HG03457 (cell line): ENCODE data around the gene KCNC4.

Experiments used
- ATAC-seq: cut with Tn5 transposase; IDR thresholded peaks from one replicate; pipeline ENCODE4 v1.9.1; 2021; ENCODE audit warnings: moderate number of reproducible peaks; ENCODE audit not compliant: unreplicated experiment

KCNC4 gene

DNA sequence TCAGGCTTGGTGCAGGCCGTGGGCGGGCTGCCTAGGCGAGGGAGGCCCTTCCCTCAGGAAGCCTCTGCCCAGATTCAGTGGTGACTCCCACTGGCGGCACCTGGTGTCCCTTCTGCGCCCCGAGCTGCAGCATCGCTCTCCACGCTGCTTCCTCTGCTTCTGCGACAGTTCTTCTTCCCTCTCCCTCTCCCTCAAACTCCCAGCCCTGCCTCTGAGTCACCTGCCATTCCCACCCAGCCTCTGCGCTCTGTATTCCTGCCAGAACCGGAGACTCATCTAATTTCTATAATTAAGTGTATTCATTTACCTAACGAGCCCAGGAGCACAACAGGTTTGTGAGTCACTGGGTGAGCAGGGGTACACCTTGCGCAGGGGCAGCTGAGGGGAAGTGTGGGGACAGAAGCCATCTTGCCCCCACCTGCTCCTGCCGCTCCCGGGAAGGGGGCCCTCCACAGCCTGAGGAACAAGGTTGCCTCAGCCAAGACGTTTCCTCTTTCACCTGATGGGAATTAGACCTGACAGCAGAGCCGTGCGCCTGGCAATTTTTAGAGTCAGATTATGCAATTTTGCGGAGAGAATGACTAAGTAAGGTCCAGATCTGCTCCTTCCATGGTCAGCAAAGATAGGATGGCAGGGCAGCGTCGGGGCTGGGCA, 19.4 kb downstream of the KCNC4 start:
- no peak for ATAC-seq

DNA sequence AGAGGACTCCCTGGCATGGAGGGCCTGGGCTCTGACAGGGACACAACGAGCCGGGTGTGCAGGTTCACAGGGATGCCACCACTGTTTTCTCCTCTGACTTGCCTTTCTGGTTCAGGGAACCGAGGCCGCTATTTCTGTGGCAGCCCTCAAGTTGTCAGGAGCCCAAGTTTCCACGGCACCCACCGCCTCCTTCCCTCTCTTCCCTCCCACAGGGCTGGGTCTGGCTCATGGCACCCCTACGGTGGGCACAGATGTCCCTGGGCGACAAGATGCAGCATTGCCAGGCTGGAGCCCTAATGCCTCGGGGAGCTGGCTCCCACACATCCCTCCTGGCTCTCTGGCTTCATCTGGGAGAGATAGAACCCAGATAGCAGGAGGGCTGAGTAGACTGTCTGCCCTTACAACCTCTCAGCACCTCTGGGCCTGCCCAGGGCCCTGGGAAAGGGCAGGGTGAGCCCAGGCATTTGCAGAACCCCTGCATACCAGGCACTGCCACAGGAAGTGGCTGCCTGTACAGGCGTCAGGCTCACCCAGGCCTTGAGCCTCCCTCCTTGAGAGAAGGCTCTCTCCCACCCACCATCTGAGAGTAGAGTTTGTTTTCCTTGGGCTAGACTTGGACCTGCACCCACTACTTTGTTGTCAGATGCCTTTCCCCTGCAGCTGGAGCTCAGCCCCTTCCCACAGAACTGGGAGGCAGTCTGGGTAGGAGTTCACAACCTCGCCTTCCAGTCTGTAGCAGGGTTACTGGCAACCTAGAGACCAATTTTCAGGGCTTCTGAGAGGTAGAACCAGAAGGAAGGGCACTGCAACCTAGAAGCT, 20.5 kb downstream of the KCNC4 start:
- ATAC-seq: no peak

DNA sequence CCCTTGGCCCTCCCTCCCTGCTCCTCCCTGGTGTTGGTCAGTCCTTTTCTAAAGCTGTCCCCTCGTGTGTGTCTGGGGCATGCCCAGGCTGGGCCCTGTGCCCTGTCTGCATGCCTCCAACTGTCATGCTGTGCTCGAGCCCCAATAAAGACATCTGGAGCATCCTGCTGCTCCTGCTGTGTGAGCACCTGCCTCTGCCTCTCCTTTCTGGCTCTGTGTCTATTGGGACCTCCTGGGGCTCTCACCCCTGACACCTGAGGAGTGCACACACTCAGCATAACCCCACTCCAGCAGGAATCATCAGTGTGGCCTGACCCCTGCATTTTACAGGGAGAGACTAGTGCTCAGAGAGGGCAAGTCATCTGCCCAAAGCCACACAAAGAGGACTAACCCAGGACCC, 23.7 kb downstream of the KCNC4 start:
- no peak for ATAC-seq

DNA sequence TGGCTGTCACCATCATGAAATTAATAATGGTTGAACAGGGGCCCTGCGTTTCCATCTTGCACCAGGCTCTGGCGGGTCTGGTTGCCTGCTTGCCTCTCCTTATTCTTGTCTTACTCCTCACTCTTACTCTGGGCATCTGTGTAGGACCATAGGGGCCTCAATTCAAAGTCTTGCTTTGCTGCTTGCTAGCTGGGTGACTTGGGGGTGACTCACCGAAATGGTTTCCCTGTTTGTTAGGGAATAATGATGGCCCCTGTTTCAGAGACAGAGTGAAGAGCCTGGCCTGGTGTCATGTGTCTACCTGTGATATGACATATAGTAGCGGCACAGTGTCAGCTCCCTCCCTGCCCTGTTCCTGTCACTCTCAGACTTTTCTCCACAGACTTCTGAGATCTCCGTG, 24.6 kb downstream of the KCNC4 start:
- ATAC-seq: no peak

DNA sequence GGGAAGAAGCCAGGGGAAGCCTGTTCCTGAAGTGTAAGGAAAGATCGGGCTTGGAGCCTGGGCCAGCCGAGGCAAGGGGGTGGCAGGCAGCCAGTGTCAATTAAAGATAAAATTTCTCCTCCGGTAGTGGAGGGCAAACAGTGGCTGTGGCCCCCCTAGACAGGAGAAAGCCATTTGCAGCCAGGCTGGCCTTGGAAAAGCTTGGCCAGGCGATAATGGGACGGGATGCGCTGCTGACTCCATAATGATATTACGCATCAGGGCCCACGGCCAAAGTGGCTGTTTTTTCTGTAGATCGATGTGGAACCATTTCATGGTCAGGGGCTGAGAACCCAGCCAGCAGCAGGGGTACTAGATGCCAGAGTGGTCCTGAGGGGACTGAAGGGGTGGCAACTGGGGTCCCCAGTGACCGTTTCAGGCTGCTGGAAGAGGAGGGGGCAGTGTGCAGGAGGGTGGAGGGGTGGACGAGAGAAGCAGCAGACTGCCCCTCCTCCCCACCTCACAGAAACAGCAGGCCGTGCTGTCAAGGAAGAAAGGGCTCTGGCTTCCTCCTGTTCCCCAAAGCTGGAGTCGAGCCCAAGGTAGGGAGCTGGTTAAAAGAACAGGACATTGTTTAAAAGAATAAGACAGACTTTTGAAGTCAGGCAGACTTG, 25.2 kb downstream of the KCNC4 start:
- ATAC-seq: no peak

DNA sequence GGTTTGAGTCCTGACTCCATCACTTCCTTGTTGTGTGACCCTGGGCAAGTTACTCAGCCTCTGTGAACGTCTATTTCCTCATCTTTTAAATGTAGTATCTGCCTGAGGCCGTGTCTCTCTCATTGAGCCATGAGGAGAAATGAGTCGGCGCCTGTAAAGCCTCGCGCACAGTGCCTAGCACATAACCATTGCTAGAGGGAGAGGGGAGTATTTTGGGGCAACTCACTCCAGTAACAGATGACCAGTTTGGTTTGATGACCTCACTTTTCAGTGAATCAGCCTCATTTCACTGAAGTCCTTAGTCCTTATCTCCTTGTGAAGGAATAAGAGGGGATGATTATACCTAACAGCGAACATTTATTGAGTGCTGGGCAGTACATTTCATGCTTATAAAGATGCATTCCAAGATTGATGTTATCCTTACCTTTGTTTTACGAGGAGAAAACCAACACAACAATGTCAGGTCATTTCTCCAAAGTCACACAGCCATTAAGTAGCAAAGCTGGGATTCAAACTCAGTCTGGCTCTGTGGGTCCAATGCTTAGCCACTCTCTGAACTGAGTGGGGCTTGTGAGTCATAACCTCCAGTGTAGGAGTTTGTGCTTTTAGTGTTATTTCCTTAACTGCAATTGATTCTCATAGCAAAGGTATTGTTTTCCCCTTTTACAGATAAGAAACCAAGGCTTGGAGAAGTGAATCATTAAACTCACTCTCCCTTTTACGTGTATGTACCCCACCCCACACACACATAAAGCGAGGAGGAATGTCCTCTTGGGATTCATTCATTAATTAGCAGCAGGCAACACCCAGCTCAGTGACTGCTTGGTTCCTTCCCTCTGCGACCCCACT, 25.9 kb downstream of the KCNC4 start:
- ATAC-seq: no peak

DNA sequence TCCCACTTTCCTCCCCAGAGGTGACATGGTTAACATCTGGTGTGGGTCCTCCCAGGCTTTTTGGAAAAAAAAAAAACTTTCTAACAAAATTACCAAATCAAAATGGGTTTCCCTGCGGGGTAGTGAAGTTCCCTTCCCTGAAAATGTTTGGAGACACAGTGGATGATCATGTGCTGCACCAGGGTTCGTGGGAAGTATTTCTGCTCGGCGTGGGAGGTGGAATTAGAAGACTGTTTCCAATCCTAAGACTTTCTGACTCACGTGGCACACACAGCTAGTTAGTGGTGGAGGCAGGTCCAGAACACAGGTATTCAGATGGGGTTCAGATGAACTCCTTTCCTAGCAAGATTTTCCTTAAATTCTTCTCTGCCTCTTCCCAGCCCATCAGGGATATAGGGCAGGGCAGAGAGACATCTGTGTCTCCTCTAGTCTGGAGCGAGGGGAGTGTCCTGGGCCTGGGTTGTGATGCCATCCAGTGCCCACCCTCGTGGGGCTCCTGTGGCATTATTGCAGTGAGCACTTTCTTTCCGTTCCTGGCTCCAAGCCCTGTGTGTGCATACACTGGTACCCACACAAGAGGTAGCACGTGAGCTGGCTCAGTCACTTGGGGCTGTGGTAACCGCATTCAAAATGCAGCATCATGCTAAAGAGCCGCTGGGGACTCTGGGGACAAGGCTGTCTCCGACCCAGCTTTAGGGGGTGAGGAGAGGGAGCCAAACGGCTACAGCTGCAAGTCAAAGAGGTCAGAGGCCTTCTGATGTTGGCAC, 27.5 kb downstream of the KCNC4 start:
- ATAC-seq: no peak

DNA sequence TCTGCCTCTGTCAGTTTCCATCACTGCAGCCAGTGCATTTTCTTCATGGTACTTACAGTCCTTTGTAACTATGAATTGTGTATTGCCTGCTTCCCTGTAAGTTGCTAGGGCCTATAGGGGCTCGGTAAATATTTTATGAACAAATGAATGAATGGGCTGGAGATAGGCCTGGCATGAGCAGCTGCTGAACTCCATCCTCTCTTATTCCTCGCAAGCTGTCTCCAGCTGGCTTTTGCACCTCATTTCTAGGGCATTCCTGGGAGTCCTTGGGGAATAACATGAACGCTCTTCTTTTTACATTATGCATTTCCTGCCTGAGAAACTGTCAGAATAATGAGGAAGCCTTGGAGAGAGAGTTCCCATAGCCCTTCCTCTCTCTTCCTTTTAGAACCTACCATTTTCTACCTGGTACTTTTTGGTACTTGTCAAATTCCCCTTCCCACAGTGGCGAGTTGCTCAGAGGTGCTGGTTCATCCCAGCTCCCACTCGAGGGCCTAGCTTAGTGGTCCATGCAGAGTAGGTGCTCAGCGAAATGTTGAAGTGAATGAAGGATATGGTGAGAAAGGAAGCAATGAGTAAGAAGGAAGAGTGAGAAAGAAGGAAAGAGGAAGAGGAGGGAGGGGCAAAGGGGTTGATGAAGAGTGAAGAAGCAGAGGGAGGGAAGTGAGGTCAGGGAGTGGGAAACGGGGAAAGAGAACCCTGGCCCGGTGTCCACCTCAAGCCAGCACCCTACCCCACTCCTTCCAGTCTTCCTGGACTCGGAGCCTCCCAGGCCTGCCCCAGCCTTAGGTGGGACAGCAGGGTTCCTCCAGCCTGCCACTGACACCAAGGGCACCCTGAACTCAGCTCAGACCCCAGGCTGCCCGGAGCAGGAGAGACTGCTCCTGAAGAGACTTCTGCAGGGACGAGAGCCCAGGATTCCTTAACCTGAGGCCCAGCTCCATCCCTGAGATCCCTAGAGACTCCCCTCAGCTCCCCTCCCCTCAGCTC, 29.6 kb downstream of the KCNC4 start:
- no peak for ATAC-seq

DNA sequence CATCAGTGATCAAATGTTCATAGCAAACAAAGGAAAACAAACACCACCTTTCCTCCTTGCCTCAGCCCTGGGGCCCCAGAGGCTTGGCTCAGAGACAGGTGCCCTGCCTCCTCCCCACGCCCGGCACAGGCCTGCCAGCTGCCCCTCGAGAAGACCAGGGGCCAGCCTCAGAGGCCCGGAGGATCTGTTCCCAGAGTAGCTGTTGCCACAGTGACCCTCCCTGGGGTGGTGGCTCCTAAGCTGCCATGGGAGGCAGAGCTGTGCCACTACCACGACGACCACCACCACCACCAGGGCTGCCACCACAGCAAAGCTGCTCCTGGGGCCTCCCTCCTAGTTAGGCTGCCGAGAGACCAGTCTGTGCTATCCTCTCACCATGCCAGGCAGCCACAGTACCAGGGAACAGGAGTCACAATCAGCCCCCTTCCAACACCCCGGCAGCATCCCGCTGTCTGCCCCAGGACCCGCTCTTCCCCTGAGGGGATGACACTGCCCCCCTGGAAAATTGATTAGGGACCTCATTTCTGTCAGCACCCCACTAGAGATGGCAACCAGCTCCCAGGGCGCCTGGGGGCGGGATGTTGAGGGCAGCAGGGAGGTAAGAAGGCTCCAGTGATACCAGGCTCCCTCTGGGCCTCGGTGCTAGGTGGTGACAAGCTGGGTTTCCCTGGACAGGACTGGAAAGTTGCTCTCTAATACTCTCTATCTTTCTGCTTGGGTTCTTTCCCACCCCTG, 30.5 kb downstream of the KCNC4 start:
- ATAC-seq: no peak

DNA sequence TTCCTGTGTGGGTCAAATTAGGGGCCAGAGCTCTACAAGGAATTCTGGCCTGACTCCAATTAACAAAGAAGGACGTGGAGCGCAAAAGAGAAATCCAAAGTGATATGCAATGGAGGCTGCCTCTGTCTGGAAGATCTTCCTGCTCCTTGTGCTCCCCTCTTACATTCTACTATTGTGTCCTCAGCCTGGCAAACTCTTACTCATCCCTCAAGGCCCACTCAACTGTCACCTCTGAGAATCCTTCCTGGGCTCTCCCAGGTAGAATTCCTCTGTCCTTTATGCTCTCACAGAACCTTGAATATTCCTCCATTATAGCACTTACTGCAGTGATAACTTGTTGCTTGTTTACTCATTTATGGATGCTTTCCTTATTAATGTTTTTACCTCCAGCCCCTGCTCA, 31.4 kb downstream of the KCNC4 start:
- no peak for ATAC-seq

DNA sequence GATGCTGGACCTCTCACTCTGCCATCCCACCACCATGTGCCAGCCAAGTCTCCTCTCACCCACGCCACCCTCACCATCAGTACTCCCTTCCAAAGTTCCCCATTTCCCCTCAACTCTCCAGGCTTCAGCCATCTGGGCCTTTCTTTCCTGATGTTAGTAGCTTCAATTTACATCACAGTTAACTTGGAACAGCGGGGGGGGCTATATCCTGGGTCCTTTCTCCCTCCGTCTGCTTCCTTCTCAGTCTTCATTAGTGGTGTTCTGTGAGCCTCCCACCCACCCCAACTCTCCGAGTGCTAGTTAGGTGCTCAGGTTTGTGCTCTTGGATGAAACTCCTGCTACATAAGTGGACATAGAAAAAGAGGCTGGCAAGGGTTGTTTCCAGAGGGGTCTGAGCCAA, 31.9 kb downstream of the KCNC4 start:
- ATAC-seq: no peak

DNA sequence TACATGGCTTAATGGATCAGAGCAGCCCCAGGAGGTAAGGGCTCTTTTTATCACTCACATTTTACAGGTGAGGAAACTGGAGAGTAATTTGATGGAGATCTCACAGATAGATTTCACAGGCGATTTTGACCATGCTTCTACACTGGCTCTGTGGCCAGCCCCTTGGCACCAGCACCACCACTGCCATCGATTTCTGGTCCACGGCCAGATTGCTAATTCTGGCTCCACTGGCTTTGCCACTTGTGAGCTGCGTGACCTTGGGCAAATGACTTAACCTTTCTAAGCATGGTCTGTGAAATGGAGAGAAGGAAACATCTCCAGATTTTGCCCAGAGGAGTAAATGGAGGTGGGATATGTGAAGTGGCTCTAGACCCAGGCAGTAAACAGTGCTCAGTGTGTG, 32.6 kb downstream of the KCNC4 start:
- no peak for ATAC-seq

DNA sequence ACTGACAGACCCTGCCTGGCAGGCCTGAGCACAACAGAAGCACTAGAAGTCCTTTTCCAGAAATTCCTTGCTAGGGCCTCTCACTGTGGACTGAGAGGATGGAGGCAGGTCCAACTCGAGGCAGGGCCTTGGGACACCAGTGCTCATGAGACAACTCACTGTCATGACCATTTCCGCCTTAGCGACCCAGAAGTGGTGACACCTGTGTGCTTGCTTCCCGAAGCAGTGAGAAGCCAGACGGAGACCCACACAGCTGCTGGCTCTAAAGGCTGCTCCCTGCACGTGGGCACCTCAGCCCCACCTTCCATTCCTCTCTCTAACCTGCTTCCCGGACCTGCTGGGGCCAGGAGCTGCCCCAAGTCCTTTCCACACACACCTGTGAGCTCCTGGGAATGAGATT, 33.0 kb downstream of the KCNC4 start:
- ATAC-seq: no peak

DNA sequence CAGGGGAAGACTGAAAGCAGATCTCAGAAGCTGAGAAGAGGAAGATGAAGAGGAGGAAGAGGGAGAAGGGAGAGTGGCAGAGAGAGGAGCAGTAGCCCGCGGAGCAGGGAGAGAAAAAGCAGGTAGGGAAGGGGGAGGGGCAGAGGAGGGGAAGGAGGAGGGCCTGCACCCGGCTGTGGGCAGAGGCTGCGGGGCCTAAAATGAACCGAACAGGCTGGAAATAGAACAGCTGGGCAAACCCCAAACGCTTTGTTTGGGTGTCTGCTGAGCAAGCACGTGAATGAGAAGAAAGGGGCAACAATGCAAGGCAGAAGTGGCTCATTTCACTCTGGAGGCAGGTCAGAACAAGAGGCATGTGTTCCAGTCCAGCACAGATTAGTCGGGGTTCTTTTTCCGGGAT, 33.5 kb downstream of the KCNC4 start:
- no peak for ATAC-seq

DNA sequence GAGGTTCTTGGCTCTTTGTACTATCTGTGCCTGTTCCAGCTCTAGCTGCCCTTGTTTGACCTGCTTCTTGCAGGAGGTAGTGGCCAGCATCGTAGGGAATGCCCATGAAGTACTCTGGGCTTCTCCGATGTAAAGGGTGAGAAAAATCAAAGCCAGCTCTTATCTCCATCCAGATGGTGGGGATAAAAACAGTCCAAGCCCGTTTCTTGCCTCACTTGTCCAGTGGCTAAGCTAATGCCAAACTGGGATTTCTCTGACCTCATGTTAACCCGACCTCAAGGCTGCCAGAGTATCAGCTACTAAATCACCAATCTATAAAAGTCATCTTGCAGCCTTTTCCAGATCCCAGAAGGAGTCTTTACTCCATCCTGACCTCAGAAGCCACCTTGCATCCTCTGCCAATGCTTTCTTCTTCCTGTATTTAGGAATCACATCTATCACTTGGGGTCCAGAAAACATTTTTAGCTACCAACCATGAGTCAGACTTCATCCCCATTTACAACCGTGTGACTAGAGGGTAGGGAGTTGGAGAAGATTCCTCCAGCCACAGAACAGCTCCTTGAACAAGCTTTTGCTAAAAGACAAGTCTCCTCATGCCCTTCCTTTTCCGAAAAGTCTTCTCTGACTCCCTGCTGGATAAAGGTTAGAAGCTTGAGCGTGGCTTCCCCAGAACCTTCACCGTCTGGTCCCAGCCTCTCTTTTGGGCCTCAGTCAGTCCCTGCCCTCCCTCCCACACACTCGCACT, 35.9 kb downstream of the KCNC4 start:
- ATAC-seq: no peak

DNA sequence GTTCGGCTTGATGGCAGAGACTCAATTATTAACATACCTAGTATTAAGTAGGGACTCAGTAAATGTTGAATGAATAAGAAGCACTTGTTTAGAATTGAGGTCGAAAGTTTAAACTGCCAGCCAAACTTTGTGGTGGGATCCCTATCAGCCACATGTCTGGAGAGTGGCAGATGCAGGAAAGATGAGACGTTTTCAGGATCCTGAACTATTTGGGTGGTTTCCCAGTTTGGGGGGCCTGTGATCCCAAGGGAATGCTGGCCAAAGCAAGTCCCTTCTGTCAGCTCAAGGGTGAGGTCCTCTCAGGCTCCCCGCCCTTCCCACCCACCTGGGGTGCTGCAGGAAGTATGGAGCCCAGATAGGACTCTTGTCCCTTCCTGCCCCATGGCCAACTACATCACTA, 38.6 kb downstream of the KCNC4 start:
- no peak for ATAC-seq

DNA sequence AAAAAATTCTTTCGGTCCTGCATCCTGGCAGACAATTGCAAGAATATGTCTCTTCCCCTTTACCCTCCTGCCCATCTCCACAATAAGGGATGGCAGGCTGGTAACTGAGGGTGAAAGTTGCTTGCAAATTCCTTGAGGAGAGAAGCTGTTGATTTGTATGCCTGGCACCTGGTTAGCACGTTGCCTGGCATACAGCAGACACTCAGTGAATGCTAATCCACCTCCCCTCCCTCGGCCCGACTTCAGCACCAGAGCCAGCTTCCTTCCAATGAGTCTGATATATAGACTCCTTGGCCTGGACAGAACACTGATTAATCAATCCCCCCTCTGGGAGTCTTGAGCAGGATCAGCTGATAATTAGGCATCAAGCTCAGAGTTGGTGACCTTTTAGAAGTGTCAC, 39.1 kb downstream of the KCNC4 start:
- ATAC-seq: no peak

DNA sequence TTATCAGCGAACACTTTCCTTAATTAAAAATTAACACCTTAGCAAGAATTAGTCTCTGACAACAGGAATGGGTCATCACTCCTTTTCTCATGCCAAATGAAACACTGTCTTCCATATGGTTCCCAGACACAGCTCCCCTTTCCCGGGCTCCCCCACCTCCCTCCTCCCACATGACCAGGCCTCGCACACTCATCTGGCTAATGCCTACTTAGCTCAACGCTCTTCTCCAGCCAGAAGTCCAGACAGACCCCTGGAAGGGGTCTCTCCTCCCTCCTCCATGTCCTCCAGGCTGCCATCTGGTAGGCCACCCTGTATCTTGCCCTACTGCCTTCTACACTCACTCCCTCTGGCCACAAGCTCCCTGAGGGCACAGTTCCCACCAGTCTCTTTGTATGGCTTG, 39.9 kb downstream of the KCNC4 start:
- no peak for ATAC-seq
